Upper lobe of left lung (tissue), 4 donors: Measurements from ENCODE around the gene NELFCD.

ENCODE experiments used
- EP300 ChIP-seq, 4 donors: sonication (generic); formaldehyde crosslinking; IDR thresholded peaks; one replicate each; pipeline ENCODE4 v1.5.1; 2017; ENCODE audit warnings: antibody characterized with exemption in 4 of 4, control low read depth in 2 of 4
- POLR2A ChIP-seq, 4 donors: fragments of 450-650 bp; IDR thresholded peaks; one replicate each; pipeline ENCODE4 v1.5.1; 2016 to 2017; ENCODE audit warnings: antibody characterized with exemption in 4 of 4, mild to moderate bottlenecking in 2 of 4
- POLR2AphosphoS5 ChIP-seq, 2 donors: sonication (generic); formaldehyde crosslinking; IDR thresholded peaks; one replicate each; pipeline ENCODE4 v1.5.1; 2017; ENCODE audit warnings: antibody characterized with exemption in 2 of 2
- TF ChIP-seq, protein P1 (sequence below), 6 experiments: fragments of 450-650 bp in 4 of 6; fragments of 200-600 bp in 2 of 6; sonication (generic) in 2 of 6; IDR thresholded peaks; one replicate each; pipeline ENCODE4 v1.5.1; 2016 to 2019; ENCODE audit warnings: antibody characterized with exemption in 6 of 6

DNA sequence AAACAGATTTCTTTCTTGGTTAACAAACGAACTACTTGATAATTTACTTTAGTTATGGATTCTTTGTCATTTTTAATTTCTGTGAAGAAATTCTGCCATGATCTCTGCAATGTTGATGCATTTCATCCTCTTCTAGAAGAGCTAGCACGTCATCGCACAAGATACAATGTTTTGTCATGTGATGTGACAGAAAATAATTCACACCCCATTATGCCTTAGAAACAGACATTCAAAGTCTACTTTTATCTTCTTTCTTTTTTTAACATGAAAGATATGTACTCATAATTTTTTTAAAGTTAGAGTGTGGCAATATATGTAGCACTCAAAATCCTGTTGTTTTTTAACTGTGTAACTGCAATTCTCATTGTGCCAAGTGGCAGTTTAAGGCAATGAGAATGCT, 39.6 kb upstream of the NELFCD start:
- TF ChIP-seq POLR2AphosphoS5 (IDR thresholded peaks at IDR 0.05), result no peak
- TF ChIP-seq POLR2A (IDR thresholded peaks at IDR 0.05), result no peak
- TF ChIP-seq, protein P1, sequence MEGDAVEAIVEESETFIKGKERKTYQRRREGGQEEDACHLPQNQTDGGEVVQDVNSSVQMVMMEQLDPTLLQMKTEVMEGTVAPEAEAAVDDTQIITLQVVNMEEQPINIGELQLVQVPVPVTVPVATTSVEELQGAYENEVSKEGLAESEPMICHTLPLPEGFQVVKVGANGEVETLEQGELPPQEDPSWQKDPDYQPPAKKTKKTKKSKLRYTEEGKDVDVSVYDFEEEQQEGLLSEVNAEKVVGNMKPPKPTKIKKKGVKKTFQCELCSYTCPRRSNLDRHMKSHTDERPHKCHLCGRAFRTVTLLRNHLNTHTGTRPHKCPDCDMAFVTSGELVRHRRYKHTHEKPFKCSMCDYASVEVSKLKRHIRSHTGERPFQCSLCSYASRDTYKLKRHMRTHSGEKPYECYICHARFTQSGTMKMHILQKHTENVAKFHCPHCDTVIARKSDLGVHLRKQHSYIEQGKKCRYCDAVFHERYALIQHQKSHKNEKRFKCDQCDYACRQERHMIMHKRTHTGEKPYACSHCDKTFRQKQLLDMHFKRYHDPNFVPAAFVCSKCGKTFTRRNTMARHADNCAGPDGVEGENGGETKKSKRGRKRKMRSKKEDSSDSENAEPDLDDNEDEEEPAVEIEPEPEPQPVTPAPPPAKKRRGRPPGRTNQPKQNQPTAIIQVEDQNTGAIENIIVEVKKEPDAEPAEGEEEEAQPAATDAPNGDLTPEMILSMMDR (IDR thresholded peaks at IDR 0.05), result no peak
- TF ChIP-seq EP300 (IDR thresholded peaks at IDR 0.05), result no peak
